Osteoblast (primary cell): ENCODE data around the gene PARD6G. TPM values are rescaled to one million over a fixed set of nuclear protein-coding genes. Genes with fewer than 3 reads are reported as not detected.
A peak's percentile ranks its signal among the peaks of the same experiment; 100 is the strongest.

Experiments used
- DNase-seq: peaks from one replicate; pipeline ENCODE4 v3.0.0; 2011; ENCODE audit warnings: low spot score, mixed read lengths; ENCODE audit not compliant: insufficient read length; ENCODE audit errors: missing footprints
- H2AFZ ChIP-seq: 2 replicates; pipeline ENCODE4 v1.6.0; 2011; ENCODE audit warnings: mild to moderate bottlenecking, low read length
- H3K27ac ChIP-seq: 2 replicates; pipeline ENCODE4 v1.5.1; 2011; ENCODE audit warnings: mild to moderate bottlenecking, low read depth, low read length, moderate library complexity
- H3K27me3 ChIP-seq: 2 replicates; pipeline ENCODE4 v1.6.0; 2012; ENCODE audit warnings: mild to moderate bottlenecking, control low read depth, inconsistent platforms, low read length, moderate library complexity; ENCODE audit not compliant: insufficient read depth
- H3K36me3 ChIP-seq: 2 replicates; pipeline ENCODE4 v1.5.1; 2011; ENCODE audit warnings: mild to moderate bottlenecking, low read length, control low read depth, moderate library complexity; ENCODE audit not compliant: insufficient read depth
- H3K4me1 ChIP-seq: 2 replicates; pipeline ENCODE4 v1.5.1; 2011; ENCODE audit warnings: mild to moderate bottlenecking, low read length, control low read depth, moderate library complexity; ENCODE audit not compliant: insufficient read depth
- H3K4me2 ChIP-seq: 2 replicates; pipeline ENCODE4 v1.6.0; 2011; ENCODE audit warnings: mild to moderate bottlenecking, low read length; ENCODE audit not compliant: insufficient read depth
- H3K4me3 ChIP-seq: fragments of 200-600 bp; sonication (generic); 3 replicates; pipeline ENCODE4 v1.5.1; 2012; ENCODE audit warnings: mild to moderate bottlenecking, low read length, inconsistent platforms; ENCODE audit not compliant: insufficient read depth
- H3K79me2 ChIP-seq: 2 replicates; pipeline ENCODE4 v1.6.0; 2012; ENCODE audit warnings: mild to moderate bottlenecking, low read length, control low read depth, inconsistent platforms; ENCODE audit not compliant: insufficient read depth
- H3K9me3 ChIP-seq: 2 replicates; pipeline ENCODE4 v1.5.1; 2011; ENCODE audit warnings: low read depth, low read length, control low read depth
- H4K20me1 ChIP-seq: 2 replicates; pipeline ENCODE4 v1.6.0; 2012; ENCODE audit warnings: mild to moderate bottlenecking, low read length, control low read depth; ENCODE audit not compliant: insufficient read depth
- total RNA-seq: library from RNA; depleted of rRNA; stranded (reverse); fragments of >200 nt; gene quantifications from 2 replicates; pipeline ENCODE4 v1.2.3, GENCODE V29; 2012
- TF ChIP-seq, protein P1 (sequence below): IDR thresholded peaks from 2 replicates; pipeline ENCODE4 v1.5.1; 2011; ENCODE audit warnings: mild to moderate bottlenecking, low read depth, low read length, moderate library complexity; ENCODE audit errors: extremely low read depth

PARD6G gene
- total RNA-seq, 1 donor, result 2.2 TPM

DNA sequence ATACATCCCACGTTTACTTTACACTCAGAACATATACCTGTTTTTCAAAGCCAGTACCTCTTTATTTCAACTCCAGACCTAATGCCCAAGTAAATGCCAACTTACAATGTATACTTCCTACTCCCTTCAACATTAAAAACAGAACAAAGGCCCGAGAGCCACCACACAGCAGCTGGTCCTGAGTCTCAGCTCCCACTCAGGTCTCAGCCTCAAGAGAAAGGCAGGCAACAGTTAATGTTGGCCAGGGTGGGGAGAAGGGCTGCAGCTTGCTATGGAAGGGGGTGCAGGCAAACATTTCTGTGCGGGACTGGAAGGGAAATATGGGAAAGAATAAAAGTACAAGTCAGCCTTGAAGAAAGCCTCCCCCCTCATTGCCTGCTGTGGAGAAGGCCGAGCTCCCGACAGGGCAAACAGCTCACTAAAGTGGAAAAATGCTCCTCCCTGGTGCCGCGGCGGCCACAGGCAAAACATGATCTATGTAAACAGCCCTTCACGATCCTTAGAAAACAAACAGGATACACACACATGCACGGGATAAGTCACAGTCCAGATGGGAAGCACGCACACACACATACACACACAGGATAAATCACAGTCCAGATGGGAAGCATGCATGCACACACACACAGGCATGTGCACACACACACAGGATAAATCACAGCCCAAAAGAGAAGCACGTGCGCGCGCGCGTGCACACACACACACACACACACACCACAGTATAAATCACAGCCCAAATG is 70.8 kb downstream of the PARD6G start:
- DNase-seq, result peak; percentile 79
- Histone ChIP-seq H3K27ac (no peak overlapping the region), H3K4me2 (no peak overlapping the region), H3K9me3 (no peaks in the 10 kb centered on the region), H3K36me3 (no peaks in the 10 kb centered on the region), H3K79me2 (no peaks in the 10 kb centered on the region), H3K4me3 (no peak overlapping the region), H3K27me3 (peaks cover 18% of the 10 kb centered on the region), H2AFZ (peak overlapping the region; percentile 15), H4K20me1 (no peaks in the 10 kb centered on the region), H3K4me1 (peaks cover 4% of the 10 kb centered on the region)
- TF ChIP-seq, protein P1, sequence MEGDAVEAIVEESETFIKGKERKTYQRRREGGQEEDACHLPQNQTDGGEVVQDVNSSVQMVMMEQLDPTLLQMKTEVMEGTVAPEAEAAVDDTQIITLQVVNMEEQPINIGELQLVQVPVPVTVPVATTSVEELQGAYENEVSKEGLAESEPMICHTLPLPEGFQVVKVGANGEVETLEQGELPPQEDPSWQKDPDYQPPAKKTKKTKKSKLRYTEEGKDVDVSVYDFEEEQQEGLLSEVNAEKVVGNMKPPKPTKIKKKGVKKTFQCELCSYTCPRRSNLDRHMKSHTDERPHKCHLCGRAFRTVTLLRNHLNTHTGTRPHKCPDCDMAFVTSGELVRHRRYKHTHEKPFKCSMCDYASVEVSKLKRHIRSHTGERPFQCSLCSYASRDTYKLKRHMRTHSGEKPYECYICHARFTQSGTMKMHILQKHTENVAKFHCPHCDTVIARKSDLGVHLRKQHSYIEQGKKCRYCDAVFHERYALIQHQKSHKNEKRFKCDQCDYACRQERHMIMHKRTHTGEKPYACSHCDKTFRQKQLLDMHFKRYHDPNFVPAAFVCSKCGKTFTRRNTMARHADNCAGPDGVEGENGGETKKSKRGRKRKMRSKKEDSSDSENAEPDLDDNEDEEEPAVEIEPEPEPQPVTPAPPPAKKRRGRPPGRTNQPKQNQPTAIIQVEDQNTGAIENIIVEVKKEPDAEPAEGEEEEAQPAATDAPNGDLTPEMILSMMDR, result no peak

DNA sequence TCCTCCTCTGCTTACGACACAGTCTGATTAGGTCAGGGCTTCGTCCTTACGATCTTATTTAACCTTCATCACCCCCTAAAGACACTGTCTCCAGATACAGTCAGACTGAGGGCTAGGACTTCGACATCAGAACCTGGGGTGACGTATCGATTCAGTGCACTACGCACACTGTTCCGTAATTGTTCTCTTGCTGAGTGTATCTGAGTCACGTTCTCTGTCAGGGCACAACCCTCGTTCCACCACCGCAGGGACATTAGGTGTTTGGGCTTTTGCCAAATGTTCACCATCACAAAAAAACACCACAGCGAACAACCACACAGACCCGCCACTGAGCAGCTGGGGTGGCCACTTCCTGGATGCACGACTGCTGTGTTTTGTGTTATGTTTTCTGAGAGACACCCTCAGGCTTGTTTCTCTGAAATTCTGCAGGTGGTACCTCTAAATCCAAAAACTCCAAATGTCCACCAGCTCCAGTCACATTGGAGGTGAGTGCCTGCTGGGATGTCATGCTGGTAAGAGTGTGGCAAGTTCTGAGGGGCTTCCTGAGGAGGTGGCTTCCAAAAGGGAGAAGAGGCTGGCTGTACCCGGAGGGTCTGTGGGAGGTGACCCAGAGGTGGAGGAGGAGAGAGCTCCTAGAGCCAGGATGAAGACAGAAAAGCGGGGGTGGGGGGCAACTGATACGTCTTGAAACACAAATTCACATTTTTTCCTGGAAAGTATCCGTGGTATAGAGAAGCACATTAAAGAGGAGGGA is 71.7 kb downstream of the PARD6G start:
- no peak overlapping the region for H3K4me3 ChIP-seq
- no peaks in the 10 kb centered on the region for H3K79me2 ChIP-seq
- TF ChIP-seq, protein P1, result no peak
- no peaks in the 10 kb centered on the region for H3K36me3 ChIP-seq
- no peak overlapping the region for H3K4me2 ChIP-seq
- DNase-seq, result peak; percentile 66
- H2AFZ ChIP-seq, result no peak overlapping the region
- peaks cover 6% of the 10 kb centered on the region for H3K4me1 ChIP-seq
- no peak overlapping the region for H3K27ac ChIP-seq
- H4K20me1 ChIP-seq, result no peaks in the 10 kb centered on the region
- no peaks in the 10 kb centered on the region for H3K9me3 ChIP-seq
- peaks cover 18% of the 10 kb centered on the region for H3K27me3 ChIP-seq

DNA sequence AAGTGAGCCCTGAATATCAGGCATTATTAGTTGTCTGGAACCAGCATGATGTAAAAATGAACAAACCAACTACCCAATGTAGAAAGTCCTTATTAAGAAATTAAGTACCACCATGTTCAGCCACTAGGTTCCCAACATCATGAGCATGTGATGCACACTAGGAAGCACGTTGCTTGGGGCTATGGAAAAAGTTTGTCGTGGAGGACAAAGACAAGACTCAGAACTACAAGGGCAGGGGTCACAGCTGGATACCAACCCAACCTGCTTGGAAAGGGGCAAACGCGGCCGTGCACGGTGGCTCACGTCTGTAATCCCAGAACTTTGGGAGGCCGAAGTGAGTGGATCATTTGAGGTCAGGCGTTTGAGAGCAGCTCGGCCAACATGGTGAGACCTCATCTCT is 74.3 kb downstream of the PARD6G start:
- H3K27ac ChIP-seq, result no peak overlapping the region
- H3K79me2 ChIP-seq, result no peaks in the 10 kb centered on the region
- DNase-seq, result no peak
- H3K4me2 ChIP-seq, result no peak overlapping the region
- no peaks in the 10 kb centered on the region for H3K36me3 ChIP-seq
- TF ChIP-seq, protein P1, result no peak
- H3K4me3 ChIP-seq, result no peak overlapping the region
- peaks cover 6% of the 10 kb centered on the region for H3K4me1 ChIP-seq
- H4K20me1 ChIP-seq, result no peaks in the 10 kb centered on the region
- H2AFZ ChIP-seq, result no peak overlapping the region
- H3K27me3 ChIP-seq, result peaks cover 18% of the 10 kb centered on the region
- H3K9me3 ChIP-seq, result no peaks in the 10 kb centered on the region

DNA sequence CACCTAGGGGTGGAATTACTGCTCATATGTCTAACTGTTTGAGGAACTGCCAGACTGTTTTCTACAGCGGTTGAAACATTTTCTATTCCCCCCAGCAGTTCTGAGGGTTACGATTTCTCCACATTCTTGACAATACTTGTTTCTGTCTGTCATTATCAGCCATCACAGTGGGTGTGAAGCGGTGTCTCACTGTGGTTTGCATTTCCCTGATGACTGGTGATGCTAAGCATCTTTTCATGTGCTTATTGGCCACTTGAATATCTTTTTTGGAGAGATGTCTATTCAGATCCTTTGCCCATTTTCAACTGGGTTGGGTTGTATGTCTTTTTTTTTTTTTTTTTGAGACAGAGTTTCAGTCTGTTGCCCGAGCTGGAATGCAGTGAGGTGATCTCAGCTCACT is 75.3 kb downstream of the PARD6G start:
- Histone ChIP-seq H3K9me3 (no peaks in the 10 kb centered on the region), H3K27ac (no peak overlapping the region), H3K27me3 (peaks cover 18% of the 10 kb centered on the region), H3K4me3 (no peak overlapping the region), H3K4me2 (no peak overlapping the region), H2AFZ (no peak overlapping the region), H3K36me3 (no peaks in the 10 kb centered on the region), H3K79me2 (no peaks in the 10 kb centered on the region), H4K20me1 (no peaks in the 10 kb centered on the region), H3K4me1 (peaks cover 6% of the 10 kb centered on the region)
- TF ChIP-seq, protein P1, result no peak
- DNase-seq, result no peak
